SK-N-MC (cell line): Measurements from ENCODE around the gene HMX2.
"Not testable (repeated sequence)": the region's sequence is repeated elsewhere in the genome, so short reads cannot be mapped to it uniquely, and the experiment has no call there.

Experiments
- DNase-seq: peaks from one replicate; pipeline ENCODE4 v3.0.0-alpha.2; 2011; ENCODE audit warnings: low read depth, low spot score
- H3K27ac ChIP-seq: fragments of 200-600 bp; sonication (generic); 2 replicates; pipeline ENCODE4 v1.5.1; 2016; ENCODE audit warnings: mixed run types
- H3K36me3 ChIP-seq: fragments of 200-600 bp; sonication (generic); 2 replicates; pipeline ENCODE4 v1.6.1; 2017; ENCODE audit warnings: antibody characterized with exemption, low read length, mixed read lengths; ENCODE audit not compliant: insufficient read depth
- H3K4me3 ChIP-seq: fragments of 200-600 bp; sonication (generic); 2 replicates; pipeline ENCODE4 v1.5.1; 2016
- H3K9ac ChIP-seq: fragments of 200-600 bp; sonication (generic); 2 replicates; pipeline ENCODE4 v1.8.0; 2017; ENCODE audit warnings: mixed run types, mixed read lengths; ENCODE audit not compliant: insufficient read length
- H3K9me3 ChIP-seq: fragments of 200-600 bp; sonication (generic); 2 replicates; pipeline ENCODE4 v1.6.1; 2017; ENCODE audit warnings: low read depth, mild to moderate bottlenecking, antibody characterized with exemption, low read length, moderate library complexity, mixed read lengths
- EZH2 ChIP-seq: fragments of 200-600 bp; sonication (generic); IDR thresholded peaks from one replicate; pipeline ENCODE4 v1.6.1; 2017; ENCODE audit warnings: antibody characterized with exemption
- FOXP2 ChIP-seq: optimal IDR thresholded peaks from 2 replicates; pipeline ENCODE3; 2011; ENCODE audit warnings: mild to moderate bottlenecking, moderate library complexity; ENCODE audit not compliant: insufficient read depth; ENCODE audit errors: extremely low read length, control extremely low read depth
- POLR2AphosphoS5 ChIP-seq: IDR thresholded peaks from 2 replicates; pipeline ENCODE4 v1.6.1; 2012; ENCODE audit warnings: mild to moderate bottlenecking, low read depth, low read length, borderline replicate concordance

Gene HMX2

DNA sequence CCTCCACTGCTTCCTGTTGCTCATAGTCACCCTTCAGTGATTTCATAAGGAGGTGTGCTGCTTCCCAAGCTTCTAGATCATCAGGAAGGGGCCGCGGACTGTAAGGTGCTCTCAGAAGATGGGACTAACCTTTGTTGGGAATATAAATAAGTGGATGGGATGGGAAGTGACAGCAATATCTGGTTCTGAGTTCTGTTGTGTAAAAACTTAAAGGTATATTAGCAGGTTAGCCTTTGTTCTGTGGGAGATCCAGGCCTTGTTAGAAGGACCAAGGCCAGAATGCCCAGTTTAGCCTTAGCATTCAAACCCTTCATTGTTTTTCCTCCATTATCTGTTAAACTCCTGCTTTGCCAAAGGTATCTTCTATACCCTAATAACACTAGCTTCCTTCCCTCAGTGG lies 18.7 kb downstream of the HMX2 start:
- Histone ChIP-seq H3K36me3 (peaks cover 42% of the 10 kb centered on the region), H3K27ac (no peak overlapping the region), H3K4me3 (no peak overlapping the region), H3K9ac (no peak overlapping the region), H3K9me3 (no peaks in the 10 kb centered on the region)
- TF ChIP-seq EZH2 (no peak), FOXP2 (no peak), POLR2AphosphoS5 (no peak)
- no peak for DNase-seq

DNA sequence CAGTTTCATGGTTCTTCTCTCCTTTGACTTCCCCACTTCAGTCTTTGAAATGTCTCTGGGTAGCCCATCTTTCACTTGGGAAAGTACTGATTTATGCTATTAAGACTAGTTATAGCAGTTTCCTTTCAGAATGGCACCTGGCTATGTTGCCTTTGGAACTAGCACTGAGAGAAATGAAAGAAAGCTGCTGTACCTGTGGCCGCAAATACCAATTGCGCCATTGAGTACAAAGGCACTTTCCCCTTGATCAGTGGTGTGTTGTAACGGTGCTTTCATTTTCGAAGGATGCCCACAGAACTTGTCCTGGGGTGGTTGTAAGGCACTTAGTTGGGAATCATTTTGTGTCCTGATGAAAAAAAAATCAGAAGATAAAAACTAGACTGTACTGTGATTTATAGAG lies 23.0 kb downstream of the HMX2 start:
- TF ChIP-seq EZH2: no peak
- no peak for TF ChIP-seq FOXP2
- TF ChIP-seq POLR2AphosphoS5: no peak
- H3K36me3 ChIP-seq: peaks cover 3% of the 10 kb centered on the region; the same call in 1 of the 2 replicates
- no peak overlapping the region for H3K9ac ChIP-seq
- H3K9me3 ChIP-seq: no peaks in the 10 kb centered on the region
- no peak overlapping the region for H3K4me3 ChIP-seq
- DNase-seq: no peak
- no peak overlapping the region for H3K27ac ChIP-seq

DNA sequence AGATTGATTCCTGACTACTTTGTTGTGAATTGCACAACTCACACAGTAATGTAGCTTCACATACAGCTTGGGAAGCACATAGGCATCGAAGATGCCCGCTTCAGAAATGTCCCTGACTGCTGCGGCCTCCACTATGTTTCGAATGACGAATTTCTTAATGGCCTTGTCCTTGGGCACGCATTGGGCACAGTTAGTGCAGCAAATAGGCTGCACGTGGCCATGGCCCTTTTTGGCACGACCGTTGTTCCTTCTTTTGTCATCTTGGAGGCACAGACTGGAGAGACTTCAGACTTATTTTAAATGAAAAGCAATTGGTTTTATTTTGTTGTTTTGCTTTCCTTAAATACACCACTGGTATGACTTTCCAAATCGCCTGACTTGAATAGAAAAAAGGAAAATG lies 23.7 kb downstream of the HMX2 start:
- H3K9ac ChIP-seq, H3K4me3 ChIP-seq, H3K27ac ChIP-seq, DNase-seq, H3K9me3 ChIP-seq, H3K36me3 ChIP-seq: not testable (repeated sequence)

DNA sequence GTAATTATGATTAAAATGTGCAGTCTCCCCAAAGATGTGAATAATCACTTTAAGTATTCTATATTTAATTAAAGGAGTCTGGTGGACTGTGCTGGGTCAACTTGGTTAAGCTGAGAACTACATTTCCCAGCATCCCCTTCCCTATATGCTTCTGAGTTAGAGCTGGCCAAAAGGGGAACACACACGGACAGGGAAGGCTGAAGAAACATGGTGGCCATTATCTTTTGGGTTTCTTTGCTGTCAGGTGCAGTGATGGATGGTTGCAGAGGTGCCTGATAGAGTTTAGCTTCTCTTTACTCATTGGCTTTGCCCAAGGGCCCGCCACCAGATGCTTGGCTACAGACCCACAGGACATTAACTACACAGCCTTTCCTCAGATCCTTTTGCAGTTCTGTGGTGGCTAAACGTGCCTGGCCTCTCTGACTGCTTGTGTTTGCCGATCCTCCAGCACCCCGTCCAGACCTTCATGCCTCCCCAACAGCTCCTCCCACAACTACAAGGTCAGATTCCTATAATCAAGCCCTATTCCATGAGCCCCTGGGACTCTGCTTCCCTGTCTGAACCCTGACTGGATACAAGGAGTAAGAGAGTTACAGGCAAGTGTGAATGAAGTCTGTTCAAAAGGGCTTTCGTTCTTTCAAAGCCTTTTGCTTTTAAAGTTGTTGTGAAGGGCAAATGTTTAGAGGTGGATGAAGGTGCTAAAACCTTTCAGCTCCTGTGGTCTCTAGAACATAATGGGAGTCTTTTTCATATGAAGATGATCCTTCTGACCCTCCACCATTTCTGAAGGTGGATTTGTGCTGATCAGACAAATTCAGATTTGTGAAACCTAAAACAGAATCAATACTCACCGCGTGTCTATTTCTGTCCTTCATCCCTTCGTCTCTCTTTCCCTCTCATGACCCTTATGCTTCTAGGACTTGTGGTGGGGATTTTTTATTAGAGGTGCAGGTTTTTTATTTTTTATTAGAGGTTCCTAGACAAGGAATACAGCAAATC lies 27.8 kb downstream of the HMX2 start:
- Histone ChIP-seq H3K27ac (no peak overlapping the region), H3K9me3 (no peaks in the 10 kb centered on the region), H3K36me3 (no peaks in the 10 kb centered on the region), H3K9ac (no peak overlapping the region), H3K4me3 (no peak overlapping the region)
- DNase-seq: no peak
- TF ChIP-seq FOXP2 (no peak), POLR2AphosphoS5 (no peak), EZH2 (no peak)

GRCh38 chr10:123178390-123178789 lies 30.5 kb downstream of the HMX2 start:
- not testable (repeated sequence) for DNase-seq, H3K36me3 ChIP-seq, H3K27ac ChIP-seq, H3K9ac ChIP-seq, H3K9me3 ChIP-seq, H3K4me3 ChIP-seq

GRCh38 chr10:123180101-123181090 lies 32.5 kb downstream of the HMX2 start:
- Histone ChIP-seq H3K36me3 (no peaks in the 10 kb centered on the region), H3K9me3 (no peaks in the 10 kb centered on the region), H3K9ac (no peak overlapping the region), H3K4me3 (no peak overlapping the region), H3K27ac (no peak overlapping the region)
- TF ChIP-seq EZH2 (no peak), FOXP2 (no peak), POLR2AphosphoS5 (no peak)
- no peak for DNase-seq

GRCh38 chr10:123183724-123184123 lies 35.8 kb downstream of the HMX2 start:
- no peak overlapping the region for H3K4me3 ChIP-seq
- TF ChIP-seq FOXP2: no peak
- no peak for TF ChIP-seq POLR2AphosphoS5
- TF ChIP-seq EZH2: no peak
- H3K27ac ChIP-seq: no peak overlapping the region
- no peak for DNase-seq
- no peak overlapping the region for H3K9ac ChIP-seq
- 0 out of 2 replicates have a peak, but pooled peaks cover 4% of the 10 kb centered on the region for H3K36me3 ChIP-seq
- no peaks in the 10 kb centered on the region for H3K9me3 ChIP-seq

DNA sequence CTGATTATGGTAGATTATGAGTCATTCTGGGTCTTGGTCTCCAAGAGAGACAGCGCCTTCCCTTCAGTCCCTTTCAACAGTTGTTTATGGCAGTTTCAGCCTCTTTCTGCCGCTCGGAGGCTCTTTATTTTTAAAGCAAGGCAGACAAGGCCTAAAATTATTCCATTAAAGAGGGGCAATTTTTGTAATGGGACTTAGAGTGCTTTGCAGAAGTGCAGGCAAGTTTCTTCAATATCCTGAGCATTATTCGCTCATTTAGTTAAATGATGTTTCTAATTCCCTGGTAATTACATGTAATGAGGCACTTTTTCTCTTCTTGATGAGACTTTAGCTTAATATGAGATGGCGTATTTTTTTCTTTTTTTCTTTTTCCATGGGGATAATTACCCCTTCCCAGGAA lies 39.8 kb downstream of the HMX2 start:
- H3K9me3 ChIP-seq: no peaks in the 10 kb centered on the region
- H3K27ac ChIP-seq: no peak overlapping the region
- H3K4me3 ChIP-seq: no peak overlapping the region
- DNase-seq: no peak
- TF ChIP-seq EZH2: no peak
- TF ChIP-seq FOXP2: no peak
- TF ChIP-seq POLR2AphosphoS5: no peak
- H3K36me3 ChIP-seq: 0 out of 2 replicates have a peak, but pooled peaks cover 4% of the 10 kb centered on the region
- no peak overlapping the region for H3K9ac ChIP-seq
